Stomach (tissue), 4 donors: ENCODE measurements around the gene CADM2.

Experiments
- POLR2A ChIP-seq, 4 donors: fragments of 450-650 bp; IDR thresholded peaks; one replicate each; pipeline ENCODE4 v1.6.1; 2016; ENCODE audit warnings: antibody characterized with exemption in 4 of 4, control low read depth in 2 of 4, mild to moderate bottlenecking in 1 of 4, moderate library complexity in 1 of 4
- POLR2AphosphoS5 ChIP-seq, 3 donors: sonication (generic); formaldehyde crosslinking; IDR thresholded peaks; one replicate each; pipeline ENCODE4 v1.6.1; 2016; ENCODE audit warnings: antibody characterized with exemption in 3 of 3
- TF ChIP-seq, protein P1 (sequence below), 7 experiments: fragments of 450-650 bp in 4 of 7; fragments of 200-600 bp in 3 of 7; sonication (generic) in 3 of 7; IDR thresholded peaks; one replicate each; pipeline ENCODE4 v1.5.1; 2016 to 2019; ENCODE audit warnings: antibody characterized with exemption in 7 of 7, control low read depth in 2 of 7, mild to moderate bottlenecking in 1 of 7

DNA sequence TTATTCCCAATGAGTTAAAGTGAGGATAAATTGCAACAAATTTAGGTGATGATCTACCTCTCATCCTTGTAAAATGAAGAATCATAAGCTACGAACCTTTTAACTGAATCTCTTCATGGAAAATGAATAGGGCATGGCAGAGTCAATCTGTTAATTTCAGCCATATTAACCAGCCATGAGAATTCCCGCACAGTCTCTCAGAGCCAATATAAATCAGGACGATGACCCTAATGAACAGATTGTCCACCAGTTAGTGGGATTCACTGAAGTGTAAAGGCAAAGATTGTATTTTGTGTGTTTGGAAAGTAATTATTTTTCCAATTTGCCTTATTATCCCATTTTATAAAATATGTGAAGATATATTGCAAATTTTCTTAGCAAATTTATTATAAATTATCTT is 183.8 kb downstream of the CADM2 start:
- TF ChIP-seq, protein P1, sequence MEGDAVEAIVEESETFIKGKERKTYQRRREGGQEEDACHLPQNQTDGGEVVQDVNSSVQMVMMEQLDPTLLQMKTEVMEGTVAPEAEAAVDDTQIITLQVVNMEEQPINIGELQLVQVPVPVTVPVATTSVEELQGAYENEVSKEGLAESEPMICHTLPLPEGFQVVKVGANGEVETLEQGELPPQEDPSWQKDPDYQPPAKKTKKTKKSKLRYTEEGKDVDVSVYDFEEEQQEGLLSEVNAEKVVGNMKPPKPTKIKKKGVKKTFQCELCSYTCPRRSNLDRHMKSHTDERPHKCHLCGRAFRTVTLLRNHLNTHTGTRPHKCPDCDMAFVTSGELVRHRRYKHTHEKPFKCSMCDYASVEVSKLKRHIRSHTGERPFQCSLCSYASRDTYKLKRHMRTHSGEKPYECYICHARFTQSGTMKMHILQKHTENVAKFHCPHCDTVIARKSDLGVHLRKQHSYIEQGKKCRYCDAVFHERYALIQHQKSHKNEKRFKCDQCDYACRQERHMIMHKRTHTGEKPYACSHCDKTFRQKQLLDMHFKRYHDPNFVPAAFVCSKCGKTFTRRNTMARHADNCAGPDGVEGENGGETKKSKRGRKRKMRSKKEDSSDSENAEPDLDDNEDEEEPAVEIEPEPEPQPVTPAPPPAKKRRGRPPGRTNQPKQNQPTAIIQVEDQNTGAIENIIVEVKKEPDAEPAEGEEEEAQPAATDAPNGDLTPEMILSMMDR (IDR thresholded peaks at IDR 0.05) = no peak
- TF ChIP-seq POLR2AphosphoS5 (IDR thresholded peaks at IDR 0.05) (no peak), POLR2A (IDR thresholded peaks at IDR 0.05) (no peak)
